Type B pancreatic cell (in vitro differentiated cells): ENCODE data around the gene GPR17. TPM values are rescaled to one million over a fixed set of nuclear protein-coding genes. Genes with fewer than 3 reads are reported as not detected.

Experiments
- DNase-seq: peaks from one replicate; pipeline ENCODE4 v3.0.0; 2021; ENCODE audit warnings: mixed read lengths; ENCODE audit not compliant: unreplicated experiment; ENCODE audit errors: extremely low spot score
- H3K27ac Mint-ChIP-seq: 2 replicates; pipeline ENCODE4 v1.8.0; 2021; ENCODE audit warnings: mild to moderate bottlenecking, mixed read lengths
- H3K27me3 Mint-ChIP-seq: 2 replicates; pipeline ENCODE4 v1.8.0; 2021; ENCODE audit warnings: mixed read lengths
- H3K36me3 Mint-ChIP-seq: 2 replicates; pipeline ENCODE4 v1.8.0; 2021; ENCODE audit warnings: mixed read lengths
- H3K4me1 Mint-ChIP-seq: one replicate; pipeline ENCODE4 v1.8.0; 2021; ENCODE audit warnings: mixed read lengths; ENCODE audit not compliant: unreplicated experiment
- H3K4me3 Mint-ChIP-seq: 2 replicates; pipeline ENCODE4 v1.8.0; 2021; ENCODE audit warnings: mild to moderate bottlenecking, mixed read lengths
- H3K9me3 Mint-ChIP-seq: 2 replicates; pipeline ENCODE4 v1.8.0; 2021; ENCODE audit warnings: mixed read lengths
- total RNA-seq: library from RNA; stranded (reverse); gene quantifications from 2 replicates; pipeline ENCODE4 v1.2.1, GENCODE V29; 2021; ENCODE audit warnings: low replicate concordance
- TF ChIP-seq, protein P1 (sequence below): fragments of 200-600 bp; sonication (generic); conservative IDR thresholded peaks from 2 replicates; pipeline ENCODE4 v1.5.0; 2021; ENCODE audit warnings: antibody characterized with exemption, mild to moderate bottlenecking

Gene GPR17
- total RNA-seq, 1 donor from 2014 or later = 0.19 TPM

- no peak for DNase-seq
- Mint-ChIP-seq H3K36me3 (no peaks in the 10 kb centered on the region), H3K27me3 (peaks cover 41% of the 10 kb centered on the region)
These were observed 34.8 kb downstream of the GPR17 start for GRCh38 chr2:127680706-127681287.

DNA sequence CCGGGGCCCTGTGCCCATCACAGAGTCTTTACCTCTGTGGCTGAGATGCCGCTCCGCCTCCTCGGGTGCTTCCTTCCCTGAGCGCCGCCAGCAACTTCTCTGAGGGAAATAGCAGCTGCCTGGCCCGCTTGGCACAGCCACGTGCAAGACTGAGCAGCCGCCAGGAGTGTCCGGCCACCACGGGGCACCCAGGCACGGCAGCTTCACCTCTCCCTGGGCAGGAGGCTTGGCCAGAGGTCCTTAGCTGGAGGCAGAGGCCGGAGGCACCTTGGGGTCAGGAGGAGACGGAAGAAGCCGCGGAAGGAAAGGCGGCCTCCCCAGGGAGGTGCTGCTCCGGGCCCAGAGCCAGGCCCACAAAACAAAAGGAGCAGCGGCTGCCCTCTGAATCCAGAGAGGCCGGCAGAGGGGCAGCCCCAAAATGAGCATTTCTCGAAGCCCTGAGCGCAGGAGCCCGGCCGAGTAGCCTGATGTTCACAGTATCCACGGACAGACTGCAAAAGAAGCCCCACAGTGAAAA lies 35.4 kb downstream of the GPR17 start:
- Mint-ChIP-seq H3K27ac (no peak overlapping the region), H3K4me1 (no peaks in the 10 kb centered on the region)

More at GRCh38 chr2:127680706-127681287, 34.8 kb downstream of the GPR17 start:
- Mint-ChIP-seq H3K9me3 (no peaks in the 10 kb centered on the region), H3K4me1 (peaks cover 3% of the 10 kb centered on the region), H3K27ac (no peak overlapping the region), H3K4me3 (no peak overlapping the region)
- TF ChIP-seq, protein P1, sequence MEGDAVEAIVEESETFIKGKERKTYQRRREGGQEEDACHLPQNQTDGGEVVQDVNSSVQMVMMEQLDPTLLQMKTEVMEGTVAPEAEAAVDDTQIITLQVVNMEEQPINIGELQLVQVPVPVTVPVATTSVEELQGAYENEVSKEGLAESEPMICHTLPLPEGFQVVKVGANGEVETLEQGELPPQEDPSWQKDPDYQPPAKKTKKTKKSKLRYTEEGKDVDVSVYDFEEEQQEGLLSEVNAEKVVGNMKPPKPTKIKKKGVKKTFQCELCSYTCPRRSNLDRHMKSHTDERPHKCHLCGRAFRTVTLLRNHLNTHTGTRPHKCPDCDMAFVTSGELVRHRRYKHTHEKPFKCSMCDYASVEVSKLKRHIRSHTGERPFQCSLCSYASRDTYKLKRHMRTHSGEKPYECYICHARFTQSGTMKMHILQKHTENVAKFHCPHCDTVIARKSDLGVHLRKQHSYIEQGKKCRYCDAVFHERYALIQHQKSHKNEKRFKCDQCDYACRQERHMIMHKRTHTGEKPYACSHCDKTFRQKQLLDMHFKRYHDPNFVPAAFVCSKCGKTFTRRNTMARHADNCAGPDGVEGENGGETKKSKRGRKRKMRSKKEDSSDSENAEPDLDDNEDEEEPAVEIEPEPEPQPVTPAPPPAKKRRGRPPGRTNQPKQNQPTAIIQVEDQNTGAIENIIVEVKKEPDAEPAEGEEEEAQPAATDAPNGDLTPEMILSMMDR = no peak

GRCh38 chr2:127681976-127682857 lies 36.3 kb downstream of the GPR17 start:
- TF ChIP-seq, protein P1 = no peak
- Mint-ChIP-seq H3K9me3 (no peaks in the 10 kb centered on the region), H3K36me3 (no peaks in the 10 kb centered on the region), H3K27me3 (peaks cover 37% of the 10 kb centered on the region), H3K27ac (no peak overlapping the region), H3K4me1 (no peaks in the 10 kb centered on the region), H3K4me3 (no peak overlapping the region)
- no peak for DNase-seq

More for the DNA sequence above, 35.4 kb downstream of the GPR17 start:
- no peaks in the 10 kb centered on the region for H3K9me3 Mint-ChIP-seq
- H3K36me3 Mint-ChIP-seq = no peaks in the 10 kb centered on the region
- no peak overlapping the region for H3K4me3 Mint-ChIP-seq
- TF ChIP-seq, protein P1 = no peak
- no peak for DNase-seq
- H3K27me3 Mint-ChIP-seq = peaks cover 38% of the 10 kb centered on the region

- no peak for DNase-seq
- Mint-ChIP-seq H3K36me3 (no peaks in the 10 kb centered on the region), H3K27me3 (peaks cover 29% of the 10 kb centered on the region), H3K4me3 (no peak overlapping the region), H3K27ac (no peak overlapping the region), H3K4me1 (no peaks in the 10 kb centered on the region), H3K9me3 (no peaks in the 10 kb centered on the region)
- TF ChIP-seq, protein P1 = no peak
These were observed 37.1 kb downstream of the GPR17 start for GRCh38 chr2:127683056-127683455.

- no peak for DNase-seq
- H3K4me1 Mint-ChIP-seq = no peaks in the 10 kb centered on the region
- peaks cover 22% of the 10 kb centered on the region for H3K27me3 Mint-ChIP-seq
- H3K4me3 Mint-ChIP-seq = no peak overlapping the region
- H3K9me3 Mint-ChIP-seq = no peaks in the 10 kb centered on the region
- H3K36me3 Mint-ChIP-seq = no peaks in the 10 kb centered on the region
- no peak overlapping the region for H3K27ac Mint-ChIP-seq
- TF ChIP-seq, protein P1 = no peak
These were observed 37.8 kb downstream of the GPR17 start for GRCh38 chr2:127683757-127684156.
